Calu3 (cell line): ENCODE data around the gene SLC22A4. TPM values are rescaled to one million over a fixed set of nuclear protein-coding genes. Genes with fewer than 3 reads are reported as not detected.

ENCODE experiments used
- BruUV-seq: library from RNA; stranded (reverse); fragments of 400-500 nt; replicated peaks from 2 replicates; lab custom pipeline; 2021; lab: Mats Ljungman, UMichigan
- CTCF ChIA-PET: fragments of 300-600 bp; sonication (Branson Sonifier 250); formaldehyde crosslinking; loops from one replicate; lab custom pipeline; 2022; ENCODE audit warnings: antibody characterized with exemption; lab: Charles Lee
- DNase-seq: peaks from one replicate; pipeline ENCODE4 v3.0.0; 2022
- H3K27ac Mint-ChIP-seq: one replicate; pipeline ENCODE4 v1.8.0; 2022; ENCODE audit warnings: mixed read lengths; ENCODE audit not compliant: unreplicated experiment
- H3K27me3 Mint-ChIP-seq: one replicate; pipeline ENCODE4 v1.8.0; 2022; ENCODE audit warnings: mixed read lengths; ENCODE audit not compliant: unreplicated experiment
- H3K36me3 Mint-ChIP-seq: one replicate; pipeline ENCODE4 v1.8.0; 2022; ENCODE audit warnings: mild to moderate bottlenecking, moderate library complexity, mixed read lengths; ENCODE audit not compliant: insufficient read depth, unreplicated experiment
- H3K4me1 Mint-ChIP-seq: one replicate; pipeline ENCODE4 v1.8.0; 2022; ENCODE audit warnings: mild to moderate bottlenecking, low read depth, mixed read lengths; ENCODE audit not compliant: unreplicated experiment
- H3K4me3 Mint-ChIP-seq: one replicate; pipeline ENCODE4 v1.8.0; 2022; ENCODE audit warnings: mild to moderate bottlenecking, low read depth, moderate library complexity, mixed read lengths; ENCODE audit not compliant: unreplicated experiment
- H3K9me3 Mint-ChIP-seq: one replicate; pipeline ENCODE4 v1.8.0; 2022; ENCODE audit warnings: low read depth, mixed read lengths; ENCODE audit not compliant: unreplicated experiment
- intact Hi-C: fragments of 100-400 bp; cut with micrococcal nuclease; formaldehyde crosslinking; loops from one replicate; pipeline ENCODE4 v1.10.0; 2022; ENCODE audit not compliant: unreplicated experiment
- total RNA-seq: library from RNA; stranded (reverse); gene quantifications from 2 replicates; pipeline ENCODE4 v1.2.3, GENCODE V29; 2022
- TF ChIP-seq, protein P1 (sequence below): fragments of 200-600 bp; IDR thresholded peaks from one replicate; pipeline ENCODE4 v1.8.0; 2022; ENCODE audit warnings: antibody characterized with exemption; ENCODE audit not compliant: unreplicated experiment

SLC22A4 gene
- total RNA-seq, 1 experiment from 2014 or later = 3.1 TPM

DNA sequence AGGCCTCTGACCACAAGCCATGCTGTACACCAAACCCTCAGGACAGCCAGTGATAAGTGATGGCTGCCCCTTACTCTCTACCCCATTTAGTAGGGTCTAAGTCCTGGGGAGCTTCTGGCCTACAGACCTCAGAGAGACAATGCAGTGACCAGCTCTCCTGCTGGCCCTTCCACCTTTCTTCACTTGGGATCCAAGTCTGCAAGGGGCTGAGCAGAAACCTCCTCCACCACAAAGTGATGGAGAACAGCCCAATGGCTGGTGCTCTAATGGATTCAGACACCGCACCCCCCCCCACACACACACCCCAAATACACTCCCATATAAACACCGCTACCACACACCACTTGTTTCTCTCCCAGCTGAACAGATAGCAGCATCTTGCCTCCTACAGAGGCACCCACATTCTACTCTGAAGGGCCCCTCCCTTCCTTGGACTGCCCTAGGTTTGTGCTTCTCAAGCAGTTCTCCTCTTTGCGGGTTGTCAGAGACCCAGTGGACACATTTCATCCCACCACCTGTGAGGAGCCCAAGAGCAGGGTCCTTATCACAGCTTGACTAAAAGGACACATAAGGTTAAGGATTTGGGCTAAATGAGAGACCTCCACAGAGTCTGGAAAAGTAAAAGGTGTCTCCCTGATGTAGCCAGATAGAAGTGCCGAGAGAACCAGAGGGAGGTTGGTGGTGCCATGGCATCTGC, 38.0 kb upstream of the SLC22A4 start:
- Mint-ChIP-seq H3K36me3 (peaks cover 26% of the 10 kb centered on the region), H3K27me3 (no peaks in the 10 kb centered on the region), H3K27ac (no peak overlapping the region), H3K4me1 (peaks cover 39% of the 10 kb centered on the region), H3K9me3 (no peaks in the 10 kb centered on the region), H3K4me3 (peak overlapping the region; percentile 74)
- DNase-seq = no peak
- intact Hi-C loops = no loop called here
- CTCF ChIA-PET = no interaction called here
- BruUV-seq = no TSS peak
- TF ChIP-seq, protein P1, sequence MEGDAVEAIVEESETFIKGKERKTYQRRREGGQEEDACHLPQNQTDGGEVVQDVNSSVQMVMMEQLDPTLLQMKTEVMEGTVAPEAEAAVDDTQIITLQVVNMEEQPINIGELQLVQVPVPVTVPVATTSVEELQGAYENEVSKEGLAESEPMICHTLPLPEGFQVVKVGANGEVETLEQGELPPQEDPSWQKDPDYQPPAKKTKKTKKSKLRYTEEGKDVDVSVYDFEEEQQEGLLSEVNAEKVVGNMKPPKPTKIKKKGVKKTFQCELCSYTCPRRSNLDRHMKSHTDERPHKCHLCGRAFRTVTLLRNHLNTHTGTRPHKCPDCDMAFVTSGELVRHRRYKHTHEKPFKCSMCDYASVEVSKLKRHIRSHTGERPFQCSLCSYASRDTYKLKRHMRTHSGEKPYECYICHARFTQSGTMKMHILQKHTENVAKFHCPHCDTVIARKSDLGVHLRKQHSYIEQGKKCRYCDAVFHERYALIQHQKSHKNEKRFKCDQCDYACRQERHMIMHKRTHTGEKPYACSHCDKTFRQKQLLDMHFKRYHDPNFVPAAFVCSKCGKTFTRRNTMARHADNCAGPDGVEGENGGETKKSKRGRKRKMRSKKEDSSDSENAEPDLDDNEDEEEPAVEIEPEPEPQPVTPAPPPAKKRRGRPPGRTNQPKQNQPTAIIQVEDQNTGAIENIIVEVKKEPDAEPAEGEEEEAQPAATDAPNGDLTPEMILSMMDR = no peak

DNA sequence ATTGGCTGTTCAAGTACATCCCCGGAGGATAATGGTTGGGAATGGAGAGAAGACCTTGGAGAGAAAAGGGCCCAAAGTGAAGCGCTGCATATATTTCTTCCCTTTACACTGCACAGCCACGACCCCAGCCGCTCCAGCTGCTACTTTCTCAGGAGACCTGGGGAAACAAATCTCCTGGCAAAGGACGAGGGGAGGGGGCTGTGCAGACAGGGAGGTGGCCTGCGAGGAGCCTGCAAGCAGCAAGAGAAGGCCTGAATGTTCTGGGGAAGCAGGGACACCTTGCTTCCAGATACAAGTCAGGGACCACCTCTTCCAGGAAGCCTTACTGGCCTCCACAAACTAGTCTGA, 37.4 kb upstream of the SLC22A4 start:
- CTCF ChIA-PET = no interaction called here
- Mint-ChIP-seq H3K9me3 (no peaks in the 10 kb centered on the region), H3K4me3 (peak overlapping the region; percentile 74), H3K4me1 (peaks cover 39% of the 10 kb centered on the region), H3K27me3 (no peaks in the 10 kb centered on the region), H3K36me3 (peaks cover 26% of the 10 kb centered on the region), H3K27ac (no peak overlapping the region)
- no peak for DNase-seq
- BruUV-seq = no TSS peak
- TF ChIP-seq, protein P1 = no peak
- intact Hi-C loops = no loop called here

DNA sequence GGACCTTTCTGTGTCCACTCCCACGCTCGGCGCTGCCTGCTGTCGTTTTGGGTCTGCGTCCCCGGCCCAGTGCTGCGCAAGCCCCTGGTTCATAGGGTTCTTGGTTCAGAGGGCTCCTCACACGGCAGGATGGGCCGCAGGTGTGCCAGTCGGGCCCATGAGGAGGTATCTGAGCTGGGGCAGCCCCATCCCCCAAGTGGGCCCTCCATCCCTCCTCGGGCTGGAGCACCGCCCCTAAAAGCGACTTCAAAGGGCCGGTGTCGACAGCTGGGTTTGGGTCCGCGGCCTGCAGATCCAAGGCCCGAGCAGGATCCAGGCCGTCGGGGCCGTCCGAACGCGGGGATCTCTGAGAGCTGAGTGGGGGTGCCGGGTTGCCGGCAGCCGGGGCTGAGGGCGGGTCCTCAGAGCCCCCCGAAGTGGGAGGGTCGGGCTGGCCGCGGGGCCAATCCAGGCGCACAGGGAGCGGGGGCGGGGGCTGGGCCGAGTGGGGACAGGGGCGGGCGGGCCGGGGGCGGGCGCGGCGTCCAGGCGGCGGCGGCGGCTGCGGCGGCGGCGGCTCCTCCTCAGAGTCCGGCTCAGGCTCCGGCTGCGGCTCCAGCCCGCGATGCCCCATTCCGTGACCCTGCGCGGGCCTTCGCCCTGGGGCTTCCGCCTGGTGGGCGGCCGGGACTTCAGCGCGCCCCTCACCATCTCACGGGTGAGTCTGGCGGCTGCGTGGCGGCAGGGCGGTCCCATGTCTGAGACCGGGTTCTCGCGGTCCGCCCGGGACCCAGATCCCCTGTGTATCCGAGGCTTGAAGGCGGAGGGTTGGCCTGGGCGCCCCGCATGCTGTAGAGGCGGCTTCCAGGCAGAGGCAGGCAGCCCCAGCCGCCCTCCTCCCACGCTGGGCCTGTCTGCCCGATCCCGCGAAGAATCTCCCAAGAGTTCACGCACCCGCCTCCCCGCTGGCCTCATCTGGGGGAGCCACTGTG, 36.8 kb upstream of the SLC22A4 start, which contains the start of gene PDLIM4:
Gene PDLIM4, plus strand, starts transcription at position 566 of the 971 bp plus-strand sequence. Its CDS starts 39 bp downstream, at position 605.
- no peaks in the 10 kb centered on the region for H3K27me3 Mint-ChIP-seq
- intact Hi-C loops = no loop called here
- H3K9me3 Mint-ChIP-seq = no peaks in the 10 kb centered on the region
- DNase-seq = peak; percentile 46
- H3K27ac Mint-ChIP-seq = peak within 1 kb of the TSS; percentile 58
- peak within 1 kb of the TSS; percentile 74 for H3K4me3 Mint-ChIP-seq
- TF ChIP-seq, protein P1 = no peak
- H3K36me3 Mint-ChIP-seq = peaks cover 26% of the 10 kb centered on the region
- CTCF ChIA-PET = no interaction called here
- H3K4me1 Mint-ChIP-seq = peaks cover 39% of the 10 kb centered on the region
- no TSS peak for BruUV-seq
